Measurements from ENCODE around the gene ZBTB24.
"Not testable (repeated sequence)": the region's sequence is repeated elsewhere in the genome, so short reads cannot be mapped to it uniquely, and the experiment has no call there.

ZBTB24 gene

DNA sequence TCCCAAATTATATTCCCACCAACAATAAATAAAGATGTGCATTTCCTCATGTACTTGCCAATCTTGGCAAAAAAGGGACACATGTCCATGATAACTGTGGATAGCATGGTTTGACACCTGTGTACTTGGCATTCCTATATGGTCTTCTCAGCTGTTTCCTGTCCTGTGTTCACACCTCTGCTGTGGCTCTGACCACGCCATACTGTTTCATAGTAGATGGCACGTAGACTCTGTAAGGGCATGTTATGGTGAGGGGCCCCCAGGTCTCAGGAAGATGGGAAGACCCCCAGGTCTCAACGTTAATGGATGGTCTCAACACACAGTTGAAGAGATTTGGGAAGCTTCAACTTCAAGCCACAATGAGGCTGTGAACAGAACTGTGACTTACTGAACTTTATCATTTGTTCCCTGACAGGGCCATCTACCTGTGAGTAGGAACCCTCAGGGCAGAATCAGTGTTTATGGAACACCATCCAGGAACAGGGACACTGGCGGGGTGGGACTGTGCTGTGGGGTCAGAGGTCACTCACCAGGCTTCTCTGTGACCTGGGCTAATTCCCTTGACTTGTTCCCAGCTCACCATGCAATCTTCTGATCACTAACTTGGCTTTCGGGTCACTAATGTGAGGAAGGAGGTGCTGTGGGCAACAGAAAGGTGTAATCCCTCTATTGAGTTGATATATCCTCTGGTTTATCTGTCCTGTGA is 11.8 kb downstream of the ZBTB24 start:
- no peak for DNase-seq (ENCODE audit: low read depth in 2 of 2)

DNA sequence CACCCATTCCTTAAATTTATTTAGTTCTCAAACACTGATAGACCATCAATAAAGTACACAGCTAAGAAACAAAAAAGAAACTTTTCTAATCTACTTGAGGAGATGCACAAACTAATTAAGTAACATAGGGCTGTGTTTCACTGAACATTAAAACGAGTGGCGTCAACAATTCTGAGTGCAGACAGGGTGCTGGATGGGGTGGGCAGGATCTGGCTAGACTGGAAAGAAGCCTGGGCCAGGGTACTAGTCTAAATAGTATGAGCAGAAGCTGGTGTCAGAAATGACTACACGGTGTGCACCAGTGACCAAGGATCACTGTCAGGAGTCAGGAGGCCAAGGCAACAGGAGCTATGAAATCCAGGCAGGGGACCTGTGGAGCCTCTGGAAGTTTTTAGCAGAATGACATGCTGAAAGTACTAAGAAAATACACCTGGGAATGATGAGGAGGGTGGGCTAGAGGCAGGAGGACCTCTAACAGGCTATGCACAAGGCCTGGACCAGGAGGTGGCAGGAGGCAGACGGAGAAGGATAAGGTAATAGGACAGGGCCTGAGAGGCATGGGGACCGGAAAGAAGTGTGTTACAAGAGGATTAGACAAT is 13.3 kb downstream of the ZBTB24 start:
- DNase-seq (ENCODE audit: low read depth in 2 of 2) = no peak

DNA sequence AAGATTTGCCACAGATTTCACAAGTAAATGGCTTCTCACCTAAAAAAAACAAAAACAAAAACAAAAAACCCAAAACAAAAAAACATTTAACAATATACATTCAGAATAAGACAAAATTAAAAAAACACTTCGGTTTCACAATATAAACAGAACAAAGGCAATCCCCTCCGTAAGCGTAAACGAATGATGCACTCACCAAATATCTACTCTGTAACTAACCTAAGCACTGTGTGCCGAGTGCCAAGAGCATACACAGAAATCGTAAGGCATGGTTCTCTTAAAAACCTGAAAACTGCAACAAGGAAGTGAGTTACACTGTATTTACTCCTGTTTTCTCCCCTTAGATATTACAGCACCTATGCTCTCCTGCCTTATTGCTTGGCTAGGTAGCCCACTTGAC is 15.3 kb downstream of the ZBTB24 start:
- no peak for DNase-seq (ENCODE audit: low read depth in 2 of 2)

DNA sequence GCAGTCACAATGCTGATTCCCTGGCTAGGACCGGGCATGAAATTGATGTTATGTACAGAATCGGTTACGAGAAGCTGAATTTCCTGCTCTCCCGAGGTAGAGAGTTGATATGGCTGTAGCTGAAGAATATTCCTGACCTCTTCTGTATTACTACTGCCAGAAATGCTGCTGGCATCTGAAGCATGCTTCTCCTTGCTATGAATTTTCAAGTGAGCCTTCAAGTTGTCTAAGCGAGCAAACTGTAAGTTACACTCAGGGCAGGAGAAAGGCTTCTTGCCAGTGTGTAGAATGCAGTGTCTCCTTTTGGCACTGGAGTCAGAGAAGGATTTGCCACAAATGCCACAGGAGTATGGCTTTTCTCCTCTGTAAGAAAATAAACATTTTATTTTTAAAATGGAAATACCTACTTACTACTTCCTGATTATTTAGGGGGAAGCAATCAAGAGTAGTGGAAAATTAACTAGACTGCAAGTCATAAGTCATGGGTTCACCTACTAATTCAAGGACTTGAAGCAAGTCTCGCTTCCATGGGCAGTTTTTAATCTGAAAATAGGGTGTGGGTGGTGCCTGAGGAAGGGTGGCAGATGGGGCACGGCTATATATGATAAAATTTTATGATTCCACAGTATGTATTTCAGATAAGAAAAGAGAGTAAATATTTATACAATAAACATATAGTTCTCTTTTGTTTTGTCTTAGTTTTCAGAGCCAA is 16.7 kb downstream of the ZBTB24 start:
- no peak for DNase-seq (ENCODE audit: low read depth in 2 of 2)

DNA sequence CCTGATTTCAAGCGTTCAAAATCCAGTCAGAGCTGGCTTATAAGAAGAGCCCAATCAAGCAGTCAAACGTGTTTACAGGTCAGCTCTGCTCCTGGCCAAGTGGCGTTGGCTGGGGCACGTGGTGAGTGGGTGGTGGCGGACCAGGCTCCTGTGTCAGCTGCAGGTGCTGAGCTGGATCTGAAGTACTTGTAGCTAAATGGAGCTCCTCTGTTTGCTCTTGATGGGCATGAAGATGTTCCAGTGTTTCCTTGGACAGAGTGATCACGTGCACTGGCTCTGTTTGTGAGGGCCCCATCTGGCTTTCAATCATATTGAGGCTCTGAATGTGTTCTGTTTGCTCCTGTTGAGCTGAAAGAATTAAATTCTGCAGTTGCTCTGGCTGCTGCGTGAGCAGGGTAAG is 17.2 kb downstream of the ZBTB24 start:
- DNase-seq (ENCODE audit: low read depth in 2 of 2) = no peak

DNA sequence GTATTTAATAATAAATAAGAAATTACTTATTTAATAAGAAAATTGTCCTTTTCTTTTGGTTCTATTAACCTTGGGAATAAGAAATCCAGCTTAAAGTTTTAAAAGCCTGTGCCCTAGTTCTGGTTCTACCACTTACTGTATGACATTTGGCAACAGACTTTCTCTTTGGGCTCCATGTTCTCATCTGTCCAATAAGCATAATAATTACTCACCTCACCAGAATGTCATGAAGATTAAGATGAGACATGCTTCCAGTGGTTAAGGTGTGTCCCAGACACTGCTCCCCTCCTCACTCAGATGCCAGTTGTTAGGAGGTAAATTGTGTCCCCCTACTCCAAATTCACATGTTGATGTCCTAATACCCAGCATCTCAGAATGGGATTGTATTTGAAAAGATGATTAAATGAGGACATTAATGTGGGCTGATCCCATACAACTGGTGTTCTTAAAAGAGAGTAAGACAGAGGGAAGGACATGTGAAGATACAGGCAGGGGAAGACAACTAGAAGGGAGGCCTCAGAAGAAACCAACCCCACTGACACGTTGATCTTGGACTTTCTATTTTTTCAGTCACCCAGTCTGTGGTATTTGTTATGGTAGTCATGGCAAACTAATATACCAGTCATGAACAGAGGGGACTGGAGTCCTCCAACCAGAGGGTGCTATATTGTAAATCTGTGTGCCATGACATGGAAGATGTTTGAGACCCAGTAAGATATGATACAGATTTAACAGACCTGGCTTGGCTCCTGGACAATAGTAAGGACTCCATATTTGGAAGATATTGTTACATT is 21.1 kb downstream of the ZBTB24 start:
- no peak for DNase-seq (ENCODE audit: low read depth in 2 of 2)

DNA sequence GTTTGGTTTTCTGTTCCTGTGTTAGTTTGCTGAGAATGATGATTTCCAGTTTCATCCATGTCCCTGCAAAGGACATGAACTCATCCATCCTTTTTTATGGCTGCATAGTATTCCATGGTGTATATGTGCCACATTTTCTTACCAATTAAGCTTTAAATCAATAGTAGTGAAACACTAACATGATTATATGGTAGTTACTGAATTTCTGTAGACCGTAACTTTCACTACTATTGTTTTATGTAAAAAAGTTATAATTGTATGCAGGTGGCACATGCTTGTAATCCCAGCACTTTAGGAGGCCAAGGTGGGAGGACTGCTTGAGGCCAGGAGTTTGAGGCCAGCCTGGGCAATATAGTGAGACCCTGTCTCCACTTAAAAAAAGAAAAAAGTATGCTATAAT is 21.8 kb downstream of the ZBTB24 start:
- DNase-seq (ENCODE audit: low read depth in 2 of 2) = not testable (repeated sequence)

DNA sequence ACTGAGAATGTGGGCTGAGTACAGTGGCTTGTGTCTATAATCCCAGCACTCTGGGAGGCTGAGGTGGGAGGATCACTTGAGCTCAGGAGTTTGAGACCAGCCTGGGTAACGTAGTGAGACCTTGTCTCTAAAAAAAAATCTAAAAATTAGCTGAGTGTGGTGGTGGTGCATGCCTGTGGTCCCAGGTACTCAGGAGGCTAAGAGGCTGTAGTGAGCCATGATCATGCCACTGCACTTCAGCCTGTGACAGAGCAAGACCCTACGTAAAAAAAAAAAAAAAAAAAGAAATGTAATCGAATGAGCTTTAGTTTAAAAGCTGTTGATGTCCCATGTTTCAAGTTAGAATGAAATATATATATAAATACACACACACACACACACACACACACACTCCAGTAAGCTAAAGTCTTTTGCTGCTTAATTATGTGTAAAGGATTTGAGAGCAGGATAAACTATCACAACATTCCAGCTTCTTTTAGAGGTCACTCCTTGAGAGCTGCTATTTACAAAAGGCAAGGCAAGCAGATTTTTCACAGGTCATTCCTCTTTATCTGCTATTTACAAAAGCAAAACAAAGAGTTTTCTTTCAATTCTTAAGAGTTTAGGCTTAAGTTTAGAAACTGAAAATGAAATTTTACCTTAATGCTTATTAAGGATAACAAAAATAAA is 22.7 kb downstream of the ZBTB24 start:
- DNase-seq (ENCODE audit: low read depth in 2 of 2) = no peak

DNA sequence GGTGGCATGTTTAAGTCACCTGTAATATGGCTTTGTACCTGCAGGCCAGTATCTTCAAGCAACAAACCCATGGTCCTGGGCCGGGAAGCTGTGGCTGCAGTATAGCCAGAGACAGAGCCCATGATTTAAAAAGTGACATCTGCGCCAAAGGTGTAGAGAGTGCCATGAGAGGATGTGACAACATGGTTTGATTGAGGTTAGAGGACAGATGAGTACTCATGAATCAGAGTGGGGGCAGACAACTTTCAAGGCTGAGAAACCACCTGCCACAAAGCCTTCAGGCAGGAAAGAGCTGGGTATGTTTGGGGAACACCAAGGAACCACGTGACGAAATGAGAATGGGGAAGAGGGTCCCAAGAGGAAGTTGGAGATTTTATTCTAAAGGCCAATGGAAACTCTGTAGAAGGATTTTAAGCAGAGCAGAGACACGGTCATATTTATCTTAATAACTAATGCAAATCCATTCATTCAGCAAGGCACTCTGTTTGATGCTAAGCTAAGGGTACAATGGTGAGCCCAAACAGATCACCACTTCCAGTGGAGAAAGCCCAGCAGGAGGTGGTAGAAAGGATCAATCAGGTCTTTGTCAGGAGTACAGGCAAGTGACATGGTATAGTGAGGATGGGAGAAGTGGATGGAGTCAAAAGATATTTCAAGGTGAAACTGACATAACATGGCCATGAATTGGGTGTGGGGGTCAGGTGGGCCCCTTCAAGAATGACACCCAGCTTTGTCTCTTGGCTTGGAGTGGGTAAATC is 24.1 kb downstream of the ZBTB24 start:
- no peak for DNase-seq (ENCODE audit: low read depth in 2 of 2)

DNA sequence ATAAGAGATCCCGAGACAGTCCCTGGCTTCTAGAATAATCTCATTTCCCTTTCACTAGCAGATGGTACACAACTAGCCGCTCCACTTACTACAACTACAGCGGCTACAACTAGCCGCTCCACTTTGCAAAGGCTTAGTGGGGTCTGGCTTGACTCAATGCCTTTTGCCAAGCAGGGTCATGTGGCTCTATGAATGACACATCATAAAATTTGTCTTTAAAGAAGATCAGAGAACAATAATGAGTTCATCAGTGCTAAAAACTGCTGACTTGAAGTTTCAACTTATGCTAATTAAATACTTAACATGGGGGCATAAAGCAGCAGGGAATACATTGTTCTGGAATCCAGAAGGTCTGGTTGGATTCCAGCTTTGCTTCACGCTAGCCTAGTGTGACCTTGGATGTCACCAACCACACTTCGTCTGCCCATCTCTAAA is 25.4 kb downstream of the ZBTB24 start:
- DNase-seq (ENCODE audit: low read depth in 2 of 2) = no peak

DNA sequence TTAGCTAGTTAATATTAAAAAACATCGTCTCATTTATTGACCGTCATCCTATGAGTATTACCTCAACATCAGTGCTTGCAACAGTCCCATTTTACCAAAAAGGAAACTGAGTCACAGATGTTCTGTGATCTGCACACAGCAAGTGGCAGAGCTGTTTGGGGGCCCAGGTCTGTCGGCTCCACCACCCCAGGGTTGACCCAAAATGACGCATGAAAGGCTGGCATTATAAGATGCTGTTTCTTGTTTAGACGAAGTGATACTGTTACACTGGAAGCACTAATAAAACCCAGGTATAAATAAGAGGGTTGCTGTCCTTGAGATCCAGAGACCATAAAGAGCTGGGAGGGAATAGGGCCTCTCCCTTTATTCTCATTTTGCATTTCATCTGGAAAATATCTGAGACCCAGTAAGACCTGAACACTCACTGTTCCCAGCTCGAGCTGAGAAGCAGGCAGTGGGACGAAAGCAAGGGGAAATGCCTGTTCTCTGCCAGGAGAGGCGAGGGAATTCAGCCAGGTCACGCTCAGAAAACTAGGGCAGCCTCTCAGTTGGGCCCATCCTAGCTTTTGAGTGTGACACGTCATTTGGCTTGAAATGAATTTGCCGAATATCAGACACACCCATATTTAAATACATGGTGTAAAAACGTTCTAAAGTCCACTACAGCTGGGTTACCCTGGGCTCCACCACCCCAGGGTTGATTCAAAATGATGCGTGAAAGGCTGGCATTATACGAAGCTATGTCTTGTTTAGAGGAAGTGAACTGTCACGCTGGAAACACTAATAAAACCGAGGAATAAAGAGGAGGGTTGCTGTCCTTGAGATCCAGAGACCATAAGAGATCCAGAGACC is 26.1 kb downstream of the ZBTB24 start:
- DNase-seq (ENCODE audit: low read depth in 2 of 2) = no peak

DNA sequence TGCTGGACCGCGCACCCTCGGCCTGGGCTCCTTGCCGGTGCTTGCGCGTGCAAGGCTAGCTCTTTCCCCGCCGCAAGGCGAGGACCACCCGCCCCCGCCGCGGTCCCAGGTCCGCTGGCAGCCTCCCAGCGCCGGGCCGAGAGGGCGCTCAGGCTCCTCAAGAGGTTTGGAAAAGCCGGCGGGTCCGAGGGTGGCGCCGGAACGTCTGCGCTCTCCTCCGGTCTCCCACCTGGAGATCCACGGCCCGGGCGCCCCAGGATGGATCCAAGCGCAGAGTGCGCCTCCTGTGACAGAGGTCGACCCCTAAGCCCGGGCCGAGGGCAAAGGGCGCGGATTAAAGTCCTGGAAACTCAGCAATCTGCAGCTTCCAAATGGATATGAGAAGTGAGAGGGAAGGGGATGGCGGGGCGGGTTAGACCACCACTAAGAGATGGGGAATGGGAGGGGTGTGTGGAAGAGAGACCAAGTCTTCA is 26.9 kb downstream of the ZBTB24 start:
- DNase-seq (ENCODE audit: low read depth in 2 of 2) = no peak

DNA sequence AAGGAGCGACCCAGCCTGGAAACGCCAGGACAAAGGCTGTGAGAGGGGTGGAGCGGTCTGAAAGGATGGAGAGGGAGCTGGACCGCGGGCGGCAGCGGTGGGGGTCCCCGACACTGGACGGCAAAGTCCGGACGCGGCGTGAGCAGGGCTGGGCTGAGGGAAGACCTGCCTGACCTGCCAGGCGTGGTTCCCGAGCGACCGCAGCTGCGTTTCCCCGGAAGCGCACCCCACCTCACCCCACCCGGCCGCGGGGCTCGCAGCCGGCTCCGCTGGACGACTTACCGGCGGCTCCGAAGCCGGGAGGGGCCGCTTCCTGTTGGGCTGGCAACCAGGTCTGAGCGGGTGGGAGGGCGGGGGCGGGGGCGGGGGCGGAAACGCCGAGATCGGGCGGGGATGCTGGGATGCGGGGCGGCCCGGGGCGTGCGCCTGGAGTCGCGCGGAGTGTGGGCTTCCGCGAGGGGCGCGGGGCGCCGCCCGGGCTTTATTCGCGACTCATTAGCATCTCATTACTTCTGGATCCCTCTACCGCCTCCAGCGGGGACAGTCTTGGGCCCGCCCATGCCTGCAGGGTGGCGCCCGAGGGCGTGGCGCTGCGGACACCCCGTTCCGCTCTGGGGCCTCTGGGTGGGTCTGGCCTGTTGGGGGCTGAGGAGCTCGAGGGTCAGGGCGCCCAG is 27.4 kb downstream of the ZBTB24 start, which contains the start of gene MICAL1:
Gene MICAL1 (minus strand): TSS at position 336 of the 674 bp plus-strand sequence. CDS start 1,576 bp downstream, outside the sequence.
- no peak for DNase-seq (ENCODE audit: low read depth in 2 of 2)

DNA sequence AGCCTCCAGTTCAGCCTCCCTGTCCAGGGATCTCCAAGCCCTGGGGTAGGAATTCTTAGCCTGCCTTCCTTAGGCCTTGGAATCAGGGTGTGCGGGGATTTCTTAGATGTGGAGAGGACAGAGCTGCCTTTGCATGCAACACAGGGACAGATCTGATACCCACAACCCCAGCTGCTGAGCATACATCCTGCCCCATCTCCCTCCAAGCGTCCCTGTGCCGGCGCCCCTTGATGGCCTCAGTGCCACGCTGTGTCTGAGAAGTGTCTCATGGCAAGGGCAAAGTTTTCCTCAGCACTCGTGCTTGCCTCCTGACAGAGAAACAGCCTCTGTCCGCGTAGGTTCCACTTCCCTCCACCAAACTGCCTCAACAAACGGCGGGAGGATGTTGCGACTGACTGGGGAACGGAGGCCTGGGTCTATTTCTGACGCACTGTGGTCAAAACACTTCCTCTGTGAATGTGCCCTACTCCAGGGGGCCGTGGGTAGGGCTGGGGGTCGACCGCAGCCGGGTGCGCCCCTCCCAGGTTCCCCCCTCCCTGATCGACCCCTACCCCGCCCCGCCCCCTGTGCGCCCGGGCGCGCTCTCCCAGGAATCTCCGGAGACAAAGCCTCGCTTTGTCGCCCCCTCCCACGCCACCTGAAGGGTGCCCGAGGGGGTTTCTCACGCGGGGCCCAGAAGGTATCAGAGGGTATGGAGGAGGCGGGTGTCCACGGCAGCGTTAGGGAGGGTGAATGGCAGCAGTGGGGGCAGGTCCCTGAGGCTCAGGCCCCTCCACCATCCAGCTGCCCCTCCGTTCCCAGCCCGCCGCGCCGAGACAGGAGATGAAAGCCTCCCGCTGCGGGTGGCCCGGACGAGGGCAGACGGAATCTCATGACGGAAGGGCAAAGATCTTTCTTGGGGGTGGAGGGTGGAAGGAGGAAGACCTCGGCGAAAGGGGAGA is 28.3 kb downstream of the ZBTB24 start:
- no peak for DNase-seq (ENCODE audit: low read depth in 2 of 2)

DNA sequence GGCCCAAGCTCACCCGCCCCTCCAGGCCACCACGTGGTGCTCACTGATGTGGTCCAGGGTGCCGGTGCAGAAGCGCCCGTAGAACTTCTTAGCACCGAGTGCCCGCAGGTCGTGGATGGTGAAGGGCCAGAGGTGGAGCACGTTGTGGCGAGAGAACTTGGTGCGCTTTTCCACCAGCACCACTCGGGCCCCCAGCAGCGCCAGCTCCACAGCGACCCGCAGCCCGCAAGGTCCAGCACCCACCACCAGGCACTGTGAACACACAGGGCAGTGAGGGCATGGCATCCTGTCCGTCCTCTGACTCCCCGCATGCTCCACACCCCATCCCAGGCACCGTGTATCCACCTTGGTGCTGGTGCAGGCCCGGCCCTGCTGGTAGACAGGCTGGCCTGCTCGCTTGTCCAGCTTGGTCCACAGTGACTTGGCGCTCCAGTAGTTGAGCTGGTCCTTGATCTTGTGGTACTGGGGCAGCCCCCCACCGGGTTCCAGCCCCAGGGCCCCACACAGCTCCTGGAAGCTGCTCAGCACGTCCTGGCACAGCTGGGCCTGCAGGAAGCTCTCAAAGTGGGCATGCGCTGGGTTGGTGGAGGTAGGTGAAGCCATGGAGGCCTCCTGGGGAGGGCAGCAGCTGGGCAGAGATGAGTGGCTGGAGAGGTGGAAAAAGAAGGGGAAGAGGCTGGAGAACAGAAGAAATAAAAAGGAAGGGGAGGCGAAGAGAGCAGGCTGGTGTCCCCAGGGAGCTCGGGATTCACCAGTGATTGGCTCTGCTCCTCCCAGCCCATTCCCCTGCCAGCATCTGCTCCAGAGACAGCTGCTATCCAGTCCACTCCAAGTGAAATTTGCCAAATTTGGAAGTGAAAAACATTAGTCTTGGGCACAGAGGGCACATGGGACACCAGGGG is 29.2 kb downstream of the ZBTB24 start:
- no peak for DNase-seq (ENCODE audit: low read depth in 2 of 2)

DNA sequence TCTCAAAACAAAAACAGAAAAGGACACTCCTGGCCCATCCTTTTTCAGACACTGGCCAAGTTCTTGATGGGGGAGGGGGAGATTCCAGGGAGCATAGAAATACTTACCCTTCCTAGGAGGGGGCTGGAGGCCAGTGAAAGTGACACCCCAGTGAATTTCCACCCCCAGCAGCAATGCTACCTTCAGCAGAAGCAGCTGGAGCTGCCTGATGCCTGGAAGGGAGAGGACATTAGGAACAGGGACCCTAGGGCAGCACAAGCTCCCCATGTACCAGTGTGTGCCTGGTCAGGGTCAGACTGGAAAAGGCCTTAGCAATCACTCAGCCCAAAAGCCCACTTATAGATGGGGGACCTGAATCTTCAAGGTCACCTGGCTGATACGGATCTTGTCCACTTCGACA is 29.9 kb downstream of the ZBTB24 start:
- no peak for DNase-seq (ENCODE audit: low read depth in 2 of 2)

DNA sequence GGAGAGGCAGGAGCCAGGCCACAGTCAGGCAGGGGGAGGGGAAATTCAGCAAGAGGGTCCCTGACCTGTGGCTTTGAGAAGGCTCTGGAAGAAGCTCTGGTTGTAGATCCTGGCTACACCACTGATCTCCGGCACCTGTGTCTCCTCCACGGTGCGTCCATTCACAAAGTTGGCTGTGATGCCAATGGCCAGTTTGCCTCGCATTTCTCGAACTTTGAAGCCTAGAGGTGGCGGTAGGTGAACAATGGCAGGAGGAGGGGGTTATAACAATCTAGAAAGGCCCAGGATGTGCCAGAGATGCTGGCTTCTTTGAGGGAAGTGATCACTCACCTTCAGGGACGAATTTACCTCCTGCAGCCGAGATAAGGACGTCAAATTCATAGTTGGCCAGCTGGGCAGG is 30.8 kb downstream of the ZBTB24 start:
- no peak for DNase-seq (ENCODE audit: low read depth in 2 of 2)

Data from fibroblast of skin of left biceps (primary cell).